Sigmoid colon (tissue), 7 donors: ENCODE data around the gene TRIM5. TPM values are rescaled to one million over a fixed set of nuclear protein-coding genes. Genes with fewer than 3 reads are reported as not detected.
"Not testable (repeated sequence)": the region's sequence is repeated elsewhere in the genome, so short reads cannot be mapped to it uniquely, and the experiment has no call there.

Experiments used
- DNase-seq: peaks from one replicate; pipeline ENCODE4 v3.0.0-alpha.2; 2019
- H3K27ac ChIP-seq, 4 donors: fragments of 200-600 bp; sonication (generic); one replicate each; pipeline ENCODE4 v1.5.1; 2016 to 2019; ENCODE audit warnings: mild to moderate bottlenecking in 1 of 4
- H3K27me3 ChIP-seq, 3 donors: fragments of 200-600 bp; sonication (generic); one replicate each; pipeline ENCODE4 v1.5.1; 2019; ENCODE audit warnings: mild to moderate bottlenecking in 1 of 3
- H3K36me3 ChIP-seq, 4 donors: fragments of 200-600 bp; sonication (generic); one replicate each; pipeline ENCODE4 v1.5.1; 2016 to 2019
- H3K4me1 ChIP-seq, 4 donors: fragments of 200-600 bp; sonication (generic); one replicate each; pipeline ENCODE4 v1.5.1; 2017 to 2019
- H3K4me3 ChIP-seq, 4 donors: fragments of 200-600 bp; sonication (generic); one replicate each; pipeline ENCODE4 v1.5.1; 2017 to 2019; ENCODE audit warnings: mild to moderate bottlenecking in 2 of 4, moderate library complexity in 1 of 4
- H3K9me3 ChIP-seq, 4 donors: fragments of 200-600 bp in 3 of 4; sonication (generic) in 3 of 4; one replicate each; pipeline versions ENCODE4 v1.5.1 to v1.6.1; 2013 to 2019
- CTCF ChIP-seq, 4 experiments: fragments of 450-650 bp in 3 of 4; fragments of 200-600 bp in 1 of 4; IDR thresholded peaks; one replicate each; pipeline ENCODE4 v1.5.1; 2016 to 2019; ENCODE audit warnings: antibody characterized with exemption in 4 of 4, mild to moderate bottlenecking in 3 of 4, moderate library complexity in 2 of 4
- EP300 ChIP-seq, 4 donors: sonication (generic); formaldehyde crosslinking; IDR thresholded peaks; one replicate each; pipeline ENCODE4 v1.6.1; 2017; ENCODE audit warnings: antibody characterized with exemption in 4 of 4
- POLR2A ChIP-seq, 2 donors: fragments of 450-650 bp; IDR thresholded peaks; one replicate each; pipeline ENCODE4 v1.6.1; 2016; ENCODE audit warnings: antibody characterized with exemption in 2 of 2, mild to moderate bottlenecking in 2 of 2, moderate library complexity in 2 of 2
- POLR2AphosphoS5 ChIP-seq, 4 donors: sonication (generic); formaldehyde crosslinking; IDR thresholded peaks; one replicate each; pipeline ENCODE4 v1.6.1; 2017; ENCODE audit warnings: antibody characterized with exemption in 4 of 4
- WGBS, 2 donors: extraction: QIAGEN DNeasy Blood & Tissue Kit; methylation state at CpG; one replicate each; pipeline ENCODE4 v1.1.7; 2013; 5-methylcytosine and 5-hydroxymethylcytosine counted together
- intact Hi-C: fragments of 100-400 bp; cut with DNase I; formaldehyde crosslinking; loops from one replicate; pipeline ENCODE4 v1.15.1; 2023
- polyA plus RNA-seq, 3 donors: library from polyadenylated mRNA; stranded (reverse); fragments of 200-250 nt; gene quantifications; one replicate each; pipeline ENCODE4 v1.2.3, GENCODE V29; 2013
- total RNA-seq, 4 donors: library from RNA; depleted of rRNA; stranded (reverse); fragments of >200 nt; gene quantifications; one replicate each; pipeline ENCODE4 v1.1.0, GENCODE V29; 2016
- donor health status: healthy with polysubstance abuse.
- donor health status: Bipolar disorder and iron deficiency.
- donor health status: healthy.

The TRIM5 gene
- total and polyA plus RNA-seq, 7 donors = 5.4 to 29.9 (median 12.4) TPM

- WGBS, 2 donors = 95 to 96% methylated on average over 5 of the region's 5 CpGs
- intact Hi-C loops = no loop called here
- DNase-seq = no peak
- Histone ChIP-seq H3K36me3 (peaks cover 0 to 8% (median 0%) of the 10 kb centered on the region in 4 donors), H3K4me1 (no peaks in the 10 kb centered on the region), H3K9me3 (no peaks in the 10 kb centered on the region), H3K4me3 (no peak overlapping the region), H3K27ac (no peak overlapping the region), H3K27me3 (no peaks in the 10 kb centered on the region)
- TF ChIP-seq POLR2AphosphoS5 (IDR thresholded peaks at IDR 0.05) = no peak
- TF ChIP-seq CTCF (IDR thresholded peaks at IDR 0.05) = no peak
- TF ChIP-seq EP300 (IDR thresholded peaks at IDR 0.05) = no peak
- no peak for TF ChIP-seq POLR2A (IDR thresholded peaks at IDR 0.05)
Measured at GRCh38 chr11:5658318-5658717, 26.6 kb downstream of the TRIM5 start.

GRCh38 chr11:5656956-5657355, 27.9 kb downstream of the TRIM5 start:
- DNase-seq, H3K27me3 ChIP-seq: not testable (repeated sequence)

DNA sequence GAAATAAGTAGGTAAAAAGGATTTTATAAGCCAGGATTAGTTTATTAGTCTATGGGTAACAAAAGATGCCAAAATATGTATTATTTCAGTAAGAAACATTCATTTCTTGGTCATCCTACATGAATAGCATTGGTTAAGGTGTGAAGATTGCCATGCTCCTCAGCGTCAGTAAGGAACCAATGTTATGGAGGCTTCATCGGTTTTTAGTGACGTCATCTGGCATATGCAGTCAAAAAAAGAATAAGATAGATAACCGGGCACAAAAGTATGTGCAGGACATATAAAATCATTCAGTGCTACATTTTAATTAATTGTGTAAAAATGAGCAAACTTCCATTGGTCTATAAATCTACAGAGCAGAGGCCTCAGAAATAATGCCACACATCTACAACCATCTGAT, 29.4 kb downstream of the TRIM5 start:
- intact Hi-C loops = no loop called here
- Histone ChIP-seq H3K4me3 (no peak overlapping the region), H3K27me3 (no peaks in the 10 kb centered on the region), H3K4me1 (no peaks in the 10 kb centered on the region), H3K9me3 (peaks cover 0 to 2% (median 0%) of the 10 kb centered on the region in 4 donors), H3K36me3 (no peaks in the 10 kb centered on the region), H3K27ac (no peak overlapping the region)
- DNase-seq = no peak
- 97 to 99% methylated on average over 4 of the region's 4 CpGs for WGBS, 2 donors
- TF ChIP-seq POLR2AphosphoS5 (IDR thresholded peaks at IDR 0.05) (no peak), POLR2A (IDR thresholded peaks at IDR 0.05) (no peak)

More at GRCh38 chr11:5656956-5657355, 27.9 kb downstream of the TRIM5 start:
- H3K4me3 ChIP-seq, intact Hi-C loops, H3K27ac ChIP-seq, H3K36me3 ChIP-seq, H3K4me1 ChIP-seq, H3K9me3 ChIP-seq: not testable (repeated sequence)
- WGBS, 2 donors = 98% methylated on average over 2 of the region's 2 CpGs

- Histone ChIP-seq H3K27me3 (no peaks in the 10 kb centered on the region), H3K36me3 (peaks cover 0 to 31% (median 4%) of the 10 kb centered on the region in 4 donors), H3K4me1 (no peaks in the 10 kb centered on the region), H3K27ac (no peak overlapping the region), H3K4me3 (no peak overlapping the region), H3K9me3 (no peaks in the 10 kb centered on the region)
- 91 to 93% methylated on average over 3 of the region's 3 CpGs for WGBS, 2 donors
- DNase-seq = no peak
- TF ChIP-seq POLR2A (IDR thresholded peaks at IDR 0.05) (no peak), CTCF (IDR thresholded peaks at IDR 0.05) (no peak), POLR2AphosphoS5 (IDR thresholded peaks at IDR 0.05) (no peak), EP300 (IDR thresholded peaks at IDR 0.05) (no peak)
- intact Hi-C loops = no loop called here
Measured at GRCh38 chr11:5646139-5646538, 38.7 kb downstream of the TRIM5 start.

DNA sequence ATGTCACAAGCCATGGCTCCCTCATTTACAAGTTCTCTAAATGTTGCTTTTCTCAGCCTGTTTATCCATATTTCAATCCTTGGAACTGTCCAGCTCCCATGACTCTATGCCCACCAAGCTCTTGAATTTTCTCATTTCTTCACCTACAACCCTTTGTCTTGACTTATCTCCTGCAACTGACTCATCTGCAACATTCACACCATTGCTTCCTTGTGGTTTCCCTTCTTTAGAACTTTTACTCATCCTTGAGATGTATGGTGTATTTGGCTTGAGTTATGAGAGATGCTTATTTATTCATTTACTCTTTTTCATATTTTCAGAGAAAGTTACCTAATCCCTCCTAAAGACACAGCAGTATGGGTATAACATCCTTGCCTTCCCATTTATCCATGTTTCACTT, 41.3 kb downstream of the TRIM5 start:
- no peak for TF ChIP-seq EP300 (IDR thresholded peaks at IDR 0.05)
- TF ChIP-seq POLR2A (IDR thresholded peaks at IDR 0.05) = no peak
- no peak for TF ChIP-seq POLR2AphosphoS5 (IDR thresholded peaks at IDR 0.05)
- no peak for TF ChIP-seq CTCF (IDR thresholded peaks at IDR 0.05)
- Histone ChIP-seq H3K36me3 (peaks cover 0 to 31% (median 5%) of the 10 kb centered on the region in 4 donors), H3K4me1 (no peaks in the 10 kb centered on the region), H3K27me3 (no peaks in the 10 kb centered on the region), H3K27ac (no peak overlapping the region), H3K9me3 (no peaks in the 10 kb centered on the region), H3K4me3 (no peak overlapping the region)
- intact Hi-C loops = no loop called here
- DNase-seq = no peak

DNA sequence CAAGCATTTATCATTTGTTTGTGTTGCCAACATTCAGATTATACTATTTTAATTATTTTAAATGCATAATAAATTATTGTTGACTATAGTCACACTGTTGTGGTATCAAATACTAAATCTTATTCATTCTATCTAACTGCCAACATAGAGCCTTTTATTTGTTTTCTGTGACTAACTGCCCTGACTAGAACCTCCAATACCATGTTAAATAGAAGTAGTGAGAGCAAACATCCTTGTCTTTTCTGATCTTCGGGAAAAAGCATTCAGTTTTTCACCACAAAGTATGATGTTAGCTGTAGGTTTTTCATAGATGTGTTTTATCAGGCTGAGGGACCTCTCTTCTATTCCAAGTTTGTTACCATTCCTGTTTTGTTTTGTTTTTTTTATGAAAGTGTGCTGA, 44.9 kb downstream of the TRIM5 start:
- TF ChIP-seq CTCF (IDR thresholded peaks at IDR 0.05) (no peak), EP300 (IDR thresholded peaks at IDR 0.05) (no peak), POLR2A (IDR thresholded peaks at IDR 0.05) (no peak), POLR2AphosphoS5 (IDR thresholded peaks at IDR 0.05) (no peak)
- DNase-seq = no peak
- H3K27me3 ChIP-seq = no peaks in the 10 kb centered on the region
- H3K9me3 ChIP-seq = no peaks in the 10 kb centered on the region
- no peak overlapping the region for H3K27ac ChIP-seq
- H3K4me3 ChIP-seq = no peak overlapping the region
- H3K4me1 ChIP-seq = no peaks in the 10 kb centered on the region
- H3K36me3 ChIP-seq = peaks cover 0 to 43% (median 5%) of the 10 kb centered on the region in 4 donors
- 89 to 90% methylated on average over 1 of the region's 1 CpG for WGBS, 2 donors
- intact Hi-C loops = no loop called here
